WTC11 (cell line): Measurements from ENCODE around the gene ATF7. TPM values are rescaled to one million over a fixed set of nuclear protein-coding genes. Genes with fewer than 3 reads are reported as not detected.

Experiments
- ATAC-seq: fragments of 200-7000 bp; cut with Tn5 transposase; 2 replicates; pipeline ENCODE4 v1.10.0; 2021; ENCODE audit warnings: mild to moderate bottlenecking, moderate library complexity
- CTCF ChIA-PET: fragments of 300-600 bp; sonication (Branson Sonifier 250); formaldehyde crosslinking; loops from one replicate; lab custom pipeline; 2021; ENCODE audit warnings: antibody characterized with exemption; lab: Charles Lee
- POLR2A ChIA-PET: fragments of 350-600 bp; sonication (Branson Sonifier 250); formaldehyde crosslinking; loops from one replicate; lab custom pipeline; 2021; ENCODE audit warnings: antibody characterized with exemption; lab: Charles Lee
- DNase-seq: peaks from one replicate; pipeline ENCODE4 v3.0.0; 2021; ENCODE audit warnings: low spot score
- H3K27ac Mint-ChIP-seq: 2 replicates; pipeline ENCODE4 v1.8.0; 2021; ENCODE audit warnings: mixed read lengths
- H3K27me3 Mint-ChIP-seq: 2 replicates; pipeline ENCODE4 v1.8.0; 2021; ENCODE audit warnings: low read depth, mild to moderate bottlenecking, moderate library complexity, mixed read lengths
- H3K36me3 Mint-ChIP-seq: 2 replicates; pipeline ENCODE4 v1.8.0; 2021; ENCODE audit warnings: mixed read lengths
- H3K4me1 Mint-ChIP-seq: 2 replicates; pipeline ENCODE4 v1.8.0; 2022; ENCODE audit warnings: mixed read lengths
- H3K4me3 Mint-ChIP-seq: 2 replicates; pipeline ENCODE4 v1.8.0; 2021; ENCODE audit warnings: mild to moderate bottlenecking, moderate library complexity, mixed read lengths
- H3K9me3 Mint-ChIP-seq: 2 replicates; pipeline ENCODE4 v1.8.0; 2021; ENCODE audit warnings: mixed read lengths
- AR ChIP-seq: fragments of 250-450 bp; sonication (Bioruptor Pico); IDR thresholded peaks from 2 replicates; pipeline ENCODE4 v1.9.0; 2021; ENCODE audit warnings: mild to moderate bottlenecking
- CDX4 ChIP-seq: fragments of 250-450 bp; sonication (Bioruptor Pico); IDR thresholded peaks from 2 replicates; pipeline ENCODE4 v1.9.0; 2021; ENCODE audit warnings: moderate library complexity, mild to moderate bottlenecking, inconsistent platforms, borderline replicate concordance
- CTCF ChIP-seq: fragments of 200-600 bp; IDR thresholded peaks from 2 replicates; pipeline ENCODE4 v1.8.0; 2022; ENCODE audit warnings: antibody characterized with exemption
- ERG ChIP-seq: fragments of 250-450 bp; sonication (Bioruptor Pico); IDR thresholded peaks from 2 replicates; pipeline ENCODE4 v1.8.0; 2021; ENCODE audit warnings: mild to moderate bottlenecking
- FOXP1 ChIP-seq: sonication (generic); formaldehyde crosslinking; IDR thresholded peaks from 2 replicates; pipeline ENCODE4 v1.8.0; 2022; ENCODE audit warnings: missing genetic modification reagents, mild to moderate bottlenecking, moderate library complexity, borderline replicate concordance
- FOXP4 ChIP-seq: sonication (generic); formaldehyde crosslinking; IDR thresholded peaks from 2 replicates; pipeline ENCODE4 v1.8.0; 2022; ENCODE audit warnings: mild to moderate bottlenecking, missing genetic modification reagents
- GABPB1 ChIP-seq: sonication (generic); formaldehyde crosslinking; IDR thresholded peaks from 2 replicates; pipeline ENCODE4 v1.8.1; 2023; ENCODE audit warnings: mild to moderate bottlenecking, missing genetic modification reagents
- HMGA2 ChIP-seq: fragments of 250-450 bp; sonication (Bioruptor Pico); IDR thresholded peaks from 2 replicates; pipeline ENCODE4 v1.4.0; 2021; ENCODE audit warnings: mild to moderate bottlenecking, moderate library complexity
- KAT7 ChIP-seq: sonication (generic); formaldehyde crosslinking; IDR thresholded peaks from 2 replicates; pipeline ENCODE4 v1.8.1; 2023; ENCODE audit warnings: missing genetic modification reagents, mild to moderate bottlenecking, borderline replicate concordance
- NR1H2 ChIP-seq: sonication (generic); formaldehyde crosslinking; IDR thresholded peaks from 2 replicates; pipeline ENCODE4 v1.9.0; 2021; ENCODE audit warnings: mild to moderate bottlenecking, moderate library complexity, missing genetic modification reagents
- ZNF281 ChIP-seq: sonication (generic); formaldehyde crosslinking; IDR thresholded peaks from 2 replicates; pipeline ENCODE4 v1.8.0; 2023; ENCODE audit warnings: mild to moderate bottlenecking, missing genetic modification reagents
- ZNF423 ChIP-seq: fragments of 250-450 bp; sonication (Bioruptor Pico); IDR thresholded peaks from 2 replicates; pipeline ENCODE4 v2.1.2; 2022; ENCODE audit warnings: mild to moderate bottlenecking, moderate library complexity
- ZNF512 ChIP-seq: sonication (generic); formaldehyde crosslinking; IDR thresholded peaks from 2 replicates; pipeline ENCODE4 v1.8.1; 2022; ENCODE audit warnings: missing genetic modification reagents, borderline replicate concordance
- total RNA-seq: library from RNA; stranded (reverse); gene quantifications from 3 replicates; pipeline ENCODE4 v1.2.3, GENCODE V29; 2021

Gene ATF7
- total RNA-seq, 1 experiment from 2014 or later = 16.3 TPM

GRCh38 chr12:53489242-53489864 is 136.8 kb downstream of the ATF7 start:
- Mint-ChIP-seq H3K4me1 (peaks cover 21% of the 10 kb centered on the region), H3K36me3 (peaks cover 14% of the 10 kb centered on the region), H3K4me3 (no peak overlapping the region), H3K27ac (no peak overlapping the region), H3K27me3 (no peaks in the 10 kb centered on the region), H3K9me3 (no peaks in the 10 kb centered on the region)
- no peak for TF ChIP-seq CDX4 (CRISPR knock-in tag)
- TF ChIP-seq CTCF = no peak
- no peak for TF ChIP-seq ERG (CRISPR knock-in tag)
- TF ChIP-seq HMGA2 (CRISPR knock-in tag) = no peak
- no peak for TF ChIP-seq FOXP1
- TF ChIP-seq AR = no peak
- no peak for TF ChIP-seq NR1H2 (CRISPR knock-in tag)
- no peak for TF ChIP-seq ZNF423 (CRISPR knock-in tag)
- TF ChIP-seq FOXP4 = no peak
- TF ChIP-seq ZNF281 (CRISPR knock-in tag) = no peak
- TF ChIP-seq KAT7 = no peak
- POLR2A ChIA-PET = no interaction called here
- ATAC-seq (no peak), DNase-seq (peak; percentile 5)
- CTCF ChIA-PET = interaction anchor here (0.6 to 1.4 kb wide), 5 partner anchors 13 to 1741 kb away, joined by 3 to 4 read pairs (median 4); partner anchors contain the start of gene AAAS

GRCh38 chr12:53486736-53487487 is 139.3 kb downstream of the ATF7 start:
- no peaks in the 10 kb centered on the region for H3K27me3 Mint-ChIP-seq
- H3K4me1 Mint-ChIP-seq = peaks cover 9% of the 10 kb centered on the region
- DNase-seq (peak; percentile 4), ATAC-seq (no peak)
- H3K27ac Mint-ChIP-seq = no peak overlapping the region
- H3K36me3 Mint-ChIP-seq = peaks cover 28% of the 10 kb centered on the region
- ChIA-PET CTCF (no interaction called here), POLR2A (interaction anchor here (1.2 kb wide), 1 partner anchor 14 kb away, joined by 3 read pairs; no protein-coding TSS in a partner anchor)
- no peaks in the 10 kb centered on the region for H3K9me3 Mint-ChIP-seq
- H3K4me3 Mint-ChIP-seq = no peak overlapping the region
- TF ChIP-seq ZNF512 (CRISPR knock-in tag) (no peak), GABPB1 (CRISPR knock-in tag) (0 out of 2 replicates have a peak, but pooled peaks have one; percentile 13)
